ENCODE data around the gene CNOT4. TPM values are rescaled to one million over a fixed set of nuclear protein-coding genes. Genes with fewer than 3 reads are reported as not detected.

Gene CNOT4
- total and polyA plus RNA-seq, 2 of the 8 experiments (the other 6 are each of a cell fraction or from before 2014, with no cell fraction given), result 10.9 to 25.8 TPM

DNA sequence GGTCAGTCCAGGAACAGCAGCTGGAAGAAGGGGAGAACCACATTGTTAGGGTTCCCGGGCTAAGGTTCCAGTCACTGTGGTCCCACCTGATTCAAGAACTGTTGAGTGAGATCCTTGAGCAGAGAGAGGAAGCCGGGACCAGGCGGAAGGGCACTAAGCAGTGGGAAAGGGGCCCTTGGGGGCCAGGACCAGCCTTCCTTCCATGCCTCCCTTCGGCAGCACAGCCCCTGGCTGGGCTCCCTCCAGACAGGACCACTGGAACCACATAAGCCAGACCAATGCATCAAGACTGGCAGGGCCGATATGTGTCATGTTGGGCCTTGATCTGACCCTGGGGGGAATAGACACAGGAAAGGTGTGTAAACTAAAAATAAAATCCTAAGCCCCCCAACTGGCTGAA, 172.4 kb downstream of the CNOT4 start:
- no peak for DNase-seq (ENCODE audit: low read depth in 1 of 2, low spot score in 2 of 2)
- CTCF ChIA-PET (ENCODE audit: partially characterized antibody), result interaction anchor here (1.2 to 5.7 kb wide), 6 partner anchors 24 to 63 kb away, joined by 3 to 171 read pairs (median 24); no protein-coding TSS in a partner anchor
- POLR2A ChIA-PET (ENCODE audit: partially characterized antibody), result no interaction called here

More for the DNA sequence above, 172.4 kb downstream of the CNOT4 start:
- Histone ChIP-seq H3K9me3 (ENCODE audit: insufficient read depth in 2 of 2, low read depth in 1 of 2, low read length in 1 of 2) (no peaks in the 10 kb centered on the region), H3K4me1 (replicated peaks in 1 of 4; ENCODE audit: control insufficient read depth in 3 of 4, insufficient read depth in 4 of 4, low read length in 3 of 4) (peaks cover 0 to 4% (median 2%) of the 10 kb centered on the region in 4 experiments; a peak in 5 of 7 replicates), H3K27me3 (replicated peaks in 1 of 4; ENCODE audit: control insufficient read depth in 3 of 4, extremely low read depth in 1 of 4, insufficient read depth in 3 of 4, low read length in 3 of 4) (no peaks in the 10 kb centered on the region), H3K9ac (replicated peaks in 1 of 4; ENCODE audit: extremely low read depth in 1 of 4, low read depth in 3 of 4, low read length in 3 of 4) (no peak overlapping the region), H3K18ac (ENCODE audit: extremely low read depth, low read length) (no peak overlapping the region), H3K14ac (ENCODE audit: insufficient read length) (no peak overlapping the region), H3K79me2 (ENCODE audit: control insufficient read depth in 1 of 2, insufficient read depth in 2 of 2, low read length in 2 of 2) (no peaks in the 10 kb centered on the region), H2BK12ac (ENCODE audit: low read depth, low read length) (no peak overlapping the region), H4K20me1 (replicated peaks in 1 of 2; ENCODE audit: control insufficient read depth in 1 of 2, insufficient read depth in 2 of 2, low read length in 2 of 2) (no peaks in the 10 kb centered on the region), H4K91ac (replicated peaks; ENCODE audit: insufficient read length, low read length) (no peak overlapping the region), H4K8ac (ENCODE audit: extremely low read depth, insufficient read depth, low read length) (no peak overlapping the region), H2BK15ac (ENCODE audit: low read length) (no peak overlapping the region), H3K23ac (ENCODE audit: insufficient read length) (no peak overlapping the region), H3K56ac (replicated peaks; ENCODE audit: insufficient read length, low read depth, low read length) (no peak overlapping the region), H4K5ac (ENCODE audit: insufficient read length, low read depth, low read length) (no peak overlapping the region), H3K27ac (ENCODE audit: low read depth, low read length) (no peak overlapping the region), H2BK120ac (replicated peaks; ENCODE audit: low read depth, low read length) (no peak overlapping the region), H2BK20ac (ENCODE audit: low read length) (no peak overlapping the region), H2AK5ac (ENCODE audit: low read depth, low read length) (no peak overlapping the region), H3K4me3 (ENCODE audit: extremely low read depth in 1 of 4, insufficient read depth in 2 of 4, low read depth in 3 of 4, low read length in 4 of 4) (no peak overlapping the region), H3K36me3 (ENCODE audit: control insufficient read depth in 2 of 4, insufficient read depth in 4 of 4, low read length in 3 of 4) (no peaks in the 10 kb centered on the region), H3K4me2 (ENCODE audit: insufficient read depth in 1 of 2, low read depth in 2 of 2, low read length in 2 of 2) (no peak overlapping the region), H3K79me1 (ENCODE audit: low read depth, low read length) (no peaks in the 10 kb centered on the region), H2BK5ac (ENCODE audit: low read depth, low read length) (no peak overlapping the region), H2AFZ (ENCODE audit: low read length) (no peak overlapping the region), H3K4ac (replicated peaks; ENCODE audit: insufficient read length, low read depth, low read length) (no peak overlapping the region), H3K23me2 (ENCODE audit: low read depth, low read length) (no peaks in the 10 kb centered on the region)
- WGBS, 2 experiments (ENCODE audit: extremely low coverage in 1 of 2, insufficient coverage in 1 of 2, insufficient read length in 1 of 2, insufficient replicate concordance in 2 of 2, low coverage in 1 of 2, low lambda C conversion rate in 2 of 2, missing lambda C conversion rate in 1 of 2), result 89% methylated on average over 5 of the region's 5 CpGs; no CpG with 5 or more reads in 1 of the 2 experiments
- TF ChIP-seq BRCA1 (IDR thresholded peaks at IDR 0.05; ENCODE audit: low read depth, low read length) (no peak), CBX8 (IDR thresholded peaks at IDR 0.05; ENCODE audit: borderline replicate concordance, low read depth, low read length) (no peak), RAD21 (IDR thresholded peaks at IDR 0.05 in 1 of 2, conservative IDR thresholded peaks at IDR 0.05 in 1 of 2; ENCODE audit: low read depth in 2 of 2, low read length in 2 of 2) (no peak), SP1 (IDR thresholded peaks at IDR 0.05; ENCODE audit: low read depth, low read length) (no peak), NRF1 (IDR thresholded peaks at IDR 0.05; ENCODE audit: low read depth, low read length) (no peak), SRF (IDR thresholded peaks at IDR 0.05; ENCODE audit: low read depth, low read length) (no peak), SUZ12 (IDR thresholded peaks at IDR 0.05; ENCODE audit: low read length) (no peak), RNF2 (IDR thresholded peaks at IDR 0.05; ENCODE audit: borderline replicate concordance, low read depth, low read length, missing control alignments, poor library complexity, severe bottlenecking) (no peak), POLR2AphosphoS5 (IDR thresholded peaks at IDR 0.05; ENCODE audit: low read depth, low read length) (no peak), ZNF274 (IDR thresholded peaks at IDR 0.05; ENCODE audit: borderline replicate concordance, extremely low read depth, low read length) (no peak)
- TF ChIP-seq, protein P1, sequence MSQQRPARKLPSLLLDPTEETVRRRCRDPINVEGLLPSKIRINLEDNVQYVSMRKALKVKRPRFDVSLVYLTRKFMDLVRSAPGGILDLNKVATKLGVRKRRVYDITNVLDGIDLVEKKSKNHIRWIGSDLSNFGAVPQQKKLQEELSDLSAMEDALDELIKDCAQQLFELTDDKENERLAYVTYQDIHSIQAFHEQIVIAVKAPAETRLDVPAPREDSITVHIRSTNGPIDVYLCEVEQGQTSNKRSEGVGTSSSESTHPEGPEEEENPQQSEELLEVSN (IDR thresholded peaks at IDR 0.05), result no peak
- FAIRE-seq, result no peak
